GM15510 (cell line): Measurements from ENCODE around the gene DCP2.

ENCODE experiments used
- POLR2A ChIP-seq: IDR thresholded peaks from 3 replicates; pipeline ENCODE4 v1.6.1; 2011; ENCODE audit warnings: borderline replicate concordance; ENCODE audit not compliant: insufficient read length; ENCODE audit errors: extremely low read depth

Gene DCP2

DNA sequence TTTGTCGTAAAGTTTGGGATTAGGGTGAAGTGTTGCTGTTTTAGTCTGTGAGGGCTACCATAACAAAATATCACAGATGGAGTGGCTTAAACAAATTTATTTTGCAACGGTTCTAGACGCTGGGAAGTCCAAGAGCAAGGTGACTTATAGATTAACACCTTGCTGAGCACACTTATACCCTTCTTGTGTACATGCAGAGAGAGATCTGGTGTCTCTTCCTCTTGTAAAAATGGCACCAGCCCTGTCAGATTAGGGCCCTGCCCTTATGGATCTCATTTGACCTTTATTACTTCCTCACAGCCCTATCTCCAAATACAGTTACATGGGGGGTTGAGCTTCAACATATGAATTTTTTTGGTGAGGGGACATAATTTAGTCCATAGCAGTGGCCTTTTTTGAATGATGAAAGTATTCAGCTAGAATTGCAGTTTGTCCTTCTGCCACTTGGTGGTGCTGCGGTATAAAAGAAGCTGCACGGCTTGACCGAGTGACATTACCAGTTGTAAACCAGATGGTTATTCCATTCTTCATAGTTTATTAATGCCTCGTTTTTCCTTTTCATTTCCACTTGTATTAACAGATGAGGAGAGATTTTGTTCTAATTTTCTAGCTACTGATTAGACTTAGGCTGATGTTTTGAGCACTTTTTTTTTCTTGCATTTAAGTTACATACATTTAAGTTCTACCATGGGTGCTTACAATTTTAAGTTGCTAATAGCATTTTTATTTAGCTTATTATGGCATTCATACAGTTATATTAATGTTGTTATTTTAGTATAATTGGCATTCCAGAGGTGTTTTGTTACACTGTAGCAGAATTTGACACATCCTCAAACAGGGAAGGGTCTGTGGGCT is 19.4 kb downstream of the DCP2 start:
- no peak for TF ChIP-seq POLR2A

- TF ChIP-seq POLR2A = no peak
Observed at GRCh38 chr5:112996830-112997374, 20.3 kb downstream of the DCP2 start.

DNA sequence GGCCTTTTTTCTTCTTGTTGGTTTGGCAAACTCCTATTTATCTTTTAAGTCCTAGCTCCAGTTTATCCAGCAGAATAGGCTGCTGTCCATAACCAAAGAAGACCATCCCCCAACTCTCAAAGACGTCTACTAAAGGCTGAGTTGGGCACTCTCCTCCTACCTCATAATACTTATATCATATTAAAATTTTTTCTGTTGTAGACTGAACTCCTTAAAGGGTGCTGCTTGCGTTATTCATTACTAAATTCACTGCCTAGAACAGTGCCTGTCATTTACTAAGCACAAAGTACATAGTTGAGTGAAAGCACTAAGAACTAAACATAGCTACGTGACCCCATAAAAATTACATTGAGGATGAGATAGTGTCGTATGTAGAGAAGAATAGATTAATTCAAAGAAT is 21.7 kb downstream of the DCP2 start:
- no peak for TF ChIP-seq POLR2A

- no peak for TF ChIP-seq POLR2A
Observed at GRCh38 chr5:113000466-113000865, 23.9 kb downstream of the DCP2 start.

GRCh38 chr5:113002423-113002822 is 25.8 kb downstream of the DCP2 start:
- TF ChIP-seq POLR2A = no peak

GRCh38 chr5:113003763-113004162 is 27.2 kb downstream of the DCP2 start:
- no peak for TF ChIP-seq POLR2A

DNA sequence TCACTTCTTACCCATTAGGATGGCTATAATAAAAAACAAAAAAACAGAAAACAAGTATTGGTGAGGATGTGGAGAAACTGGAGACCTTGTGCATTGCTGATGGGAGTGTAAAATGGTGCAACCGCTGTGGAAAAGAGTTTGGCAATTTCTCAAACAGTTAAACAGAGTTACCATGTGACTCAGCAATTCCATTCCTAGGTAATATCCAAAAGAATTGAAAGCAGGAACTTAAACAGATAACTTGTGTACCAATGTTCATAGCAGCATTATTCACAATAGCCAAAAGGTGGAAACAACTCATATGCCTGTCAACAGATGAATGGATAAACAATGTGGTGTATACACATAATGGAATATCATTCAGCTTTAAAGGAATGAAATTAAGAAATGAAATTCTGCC is 28.9 kb downstream of the DCP2 start:
- no peak for TF ChIP-seq POLR2A

- no peak for TF ChIP-seq POLR2A
Observed at GRCh38 chr5:113017881-113018635, 41.5 kb downstream of the DCP2 start.

- TF ChIP-seq POLR2A = no peak
Observed at GRCh38 chr5:113020461-113021273, 44.1 kb downstream of the DCP2 start.

DNA sequence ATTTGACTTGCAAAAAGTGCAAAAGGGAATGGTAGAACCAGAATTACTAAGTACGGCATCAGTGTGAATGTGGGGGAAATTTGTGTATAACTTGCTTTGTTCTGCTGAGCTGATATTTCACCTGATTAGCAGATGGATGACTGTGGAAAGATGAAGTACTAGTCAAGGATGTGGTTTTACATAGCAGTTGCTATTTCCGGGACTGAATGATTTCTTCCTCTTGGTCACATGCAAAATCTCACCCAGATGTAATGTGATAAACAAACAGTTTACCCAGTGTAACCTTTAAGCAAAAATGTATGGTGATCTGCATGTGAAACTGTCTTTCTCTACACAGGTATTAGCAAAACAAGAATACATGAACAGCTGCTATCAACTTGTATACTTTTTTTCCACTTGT is 46.1 kb downstream of the DCP2 start:
- TF ChIP-seq POLR2A = no peak

- TF ChIP-seq POLR2A = no peak
Observed at GRCh38 chr5:113024076-113024697, 47.6 kb downstream of the DCP2 start.

- TF ChIP-seq POLR2A = no peak
Observed at GRCh38 chr5:113025596-113025995, 49.0 kb downstream of the DCP2 start.

GRCh38 chr5:113026211-113026610 is 49.6 kb downstream of the DCP2 start:
- TF ChIP-seq POLR2A = no peak

GRCh38 chr5:113027015-113027414 is 50.4 kb downstream of the DCP2 start:
- no peak for TF ChIP-seq POLR2A
